PC-3 (cell line): ENCODE results near the gene HAVCR1. TPM values are rescaled to one million over a fixed set of nuclear protein-coding genes. Genes with fewer than 3 reads are reported as not detected.
A peak's percentile ranks its signal among the peaks of the same experiment; 100 is the strongest.

Experiments used
- ATAC-seq: fragments of 200-7000 bp; cut with Tn5 transposase; 2 replicates; pipeline ENCODE4 v1.9.1; 2020; ENCODE audit warnings: mild to moderate bottlenecking, moderate library complexity
- BruUV-seq: library from RNA; stranded (reverse); fragments of 400-500 nt; replicated peaks from 2 replicates; lab custom pipeline; 2021; lab: Mats Ljungman, UMichigan
- CTCF ChIA-PET: fragments of 300-600 bp; sonication (Branson Sonifier 250); formaldehyde crosslinking; loops from one replicate; lab custom pipeline; 2022; ENCODE audit warnings: antibody characterized with exemption; lab: Charles Lee
- POLR2A ChIA-PET: fragments of 300-600 bp; sonication (Branson Sonifier 250); formaldehyde crosslinking; loops from one replicate; lab custom pipeline; 2022; ENCODE audit warnings: antibody characterized with exemption; ENCODE audit not compliant: unreplicated experiment; lab: Charles Lee
- DNase-seq: peaks from one replicate; pipeline ENCODE4 v3.0.0-alpha.2; 2015
- H2AFZ ChIP-seq: fragments of 300-600 bp; sonication (generic); 2 replicates; pipeline ENCODE4 v1.6.0; 2016; ENCODE audit warnings: antibody characterized with exemption, low read length
- H3F3A ChIP-seq: fragments of 300-600 bp; sonication (generic); one replicate; pipeline ENCODE4 v1.6.0; 2017; ENCODE audit warnings: antibody characterized with exemption, low read length, control low read depth, mild to moderate bottlenecking; ENCODE audit not compliant: unreplicated experiment
- H3K27ac ChIP-seq: fragments of 300-600 bp; sonication (generic); 2 replicates; pipeline ENCODE4 v1.5.1; 2016; ENCODE audit warnings: mild to moderate bottlenecking, low read length
- H3K27me3 ChIP-seq: fragments of 300-600 bp; sonication (generic); 2 replicates; pipeline ENCODE4 v1.6.1; 2016; ENCODE audit warnings: low read length, mixed read lengths
- H3K36me3 ChIP-seq: fragments of 300-600 bp; sonication (generic); 2 replicates; pipeline ENCODE4 v1.6.1; 2016; ENCODE audit warnings: low read depth, mixed run types, low read length, mixed read lengths
- H3K4me1 ChIP-seq: fragments of 300-600 bp; sonication (generic); 2 replicates; pipeline ENCODE4 v1.5.1; 2016; ENCODE audit warnings: low read length; ENCODE audit not compliant: insufficient read depth
- H3K4me2 ChIP-seq: fragments of 300-600 bp; sonication (generic); 2 replicates; pipeline ENCODE4 v1.6.0; 2016; ENCODE audit warnings: low read length
- H3K4me3 ChIP-seq: fragments of 300-600 bp; sonication (generic); 2 replicates; pipeline ENCODE4 v1.5.1; 2016; ENCODE audit warnings: mild to moderate bottlenecking, low read length, mixed read lengths
- H3K79me2 ChIP-seq: fragments of 300-600 bp; sonication (generic); 2 replicates; pipeline ENCODE4 v1.6.1; 2017; ENCODE audit warnings: low read length, mixed read lengths
- H3K9ac ChIP-seq: fragments of 300-600 bp; sonication (generic); 2 replicates; pipeline ENCODE4 v1.6.0; 2016; ENCODE audit warnings: mild to moderate bottlenecking, low read length
- H3K9me2 ChIP-seq: fragments of 300-600 bp; sonication (generic); replicated peaks from 2 replicates; pipeline ENCODE4 v1.6.1; 2016; ENCODE audit warnings: mixed run types, low read length, mixed read lengths
- H3K9me3 ChIP-seq: fragments of 300-600 bp; sonication (generic); 2 replicates; pipeline ENCODE4 v1.6.1; 2016; ENCODE audit warnings: low read length, mixed read lengths
- H4K20me1 ChIP-seq: fragments of 300-600 bp; sonication (generic); 2 replicates; pipeline ENCODE4 v1.6.1; 2016; ENCODE audit warnings: low read length, mixed read lengths
- EZH2 ChIP-seq: fragments of 300-600 bp; sonication (generic); IDR thresholded peaks from one replicate; pipeline ENCODE4 v1.6.1; 2017; ENCODE audit warnings: antibody characterized with exemption, mild to moderate bottlenecking, low read length; ENCODE audit not compliant: unreplicated experiment
- EZH2phosphoT487 ChIP-seq: fragments of 300-600 bp; sonication (generic); IDR thresholded peaks from 2 replicates; pipeline ENCODE4 v1.6.1; 2018; ENCODE audit warnings: mild to moderate bottlenecking, antibody characterized with exemption, low read length, borderline replicate concordance
- intact Hi-C: fragments of 100-400 bp; cut with micrococcal nuclease; formaldehyde crosslinking; loops from 2 replicates; pipeline ENCODE4 v1.9.0; 2023
- total RNA-seq: library from RNA; depleted of rRNA; stranded (reverse); fragments of >200 nt; gene quantifications from 2 replicates; pipeline ENCODE4 v1.2.3, GENCODE V29; 2014
- TF ChIP-seq, protein P1 (sequence below): fragments of 300-600 bp; sonication (generic); conservative IDR thresholded peaks from 2 replicates; pipeline ENCODE4 v1.5.1; 2017; ENCODE audit warnings: antibody characterized with exemption, low read depth, mild to moderate bottlenecking, low read length

HAVCR1 gene
- total RNA-seq, 1 experiment from 2014 or later, result not detected

DNA sequence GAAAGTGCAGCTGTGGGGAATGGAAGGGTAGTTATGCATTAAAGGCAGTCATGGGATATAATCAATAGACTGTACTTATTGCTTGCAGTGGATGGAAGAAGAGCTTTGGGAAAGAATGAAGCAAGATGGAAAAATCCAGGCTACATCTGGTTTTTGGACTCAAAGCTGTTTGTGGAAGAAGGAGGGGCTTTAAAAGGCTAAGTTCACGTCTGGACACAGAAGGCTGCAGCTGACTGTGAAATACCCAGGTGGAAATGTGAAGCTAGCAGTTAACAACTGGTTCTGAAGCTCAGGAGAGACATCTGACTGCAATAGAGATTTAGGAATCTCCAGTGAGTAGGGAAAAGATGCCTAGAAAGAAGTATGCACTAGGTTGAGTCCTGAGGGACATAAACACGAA, 52.7 kb downstream of the HAVCR1 start:
- ATAC-seq (no peak), DNase-seq (no peak)
- no peak overlapping the region for H3K4me3 ChIP-seq
- H3K9ac ChIP-seq, result no peak overlapping the region
- 0 out of 2 replicates have a peak, but pooled peaks cover 5% of the 10 kb centered on the region for H3K27me3 ChIP-seq
- H3K4me2 ChIP-seq, result no peak overlapping the region
- no TSS peak for BruUV-seq
- H4K20me1 ChIP-seq, result no peaks in the 10 kb centered on the region
- no peaks in the 10 kb centered on the region for H3K9me2 ChIP-seq
- H3K9me3 ChIP-seq, result no peaks in the 10 kb centered on the region
- no peaks in the 10 kb centered on the region for H3K4me1 ChIP-seq
- no peak overlapping the region for H3K27ac ChIP-seq
- intact Hi-C loops, result no loop called here
- H3F3A ChIP-seq, result no peaks in the 10 kb centered on the region
- no peaks in the 10 kb centered on the region for H3K36me3 ChIP-seq
- ChIA-PET CTCF (no interaction called here), POLR2A (no interaction called here)
- TF ChIP-seq EZH2 (no peak), EZH2phosphoT487 (no peak)
- TF ChIP-seq, protein P1, sequence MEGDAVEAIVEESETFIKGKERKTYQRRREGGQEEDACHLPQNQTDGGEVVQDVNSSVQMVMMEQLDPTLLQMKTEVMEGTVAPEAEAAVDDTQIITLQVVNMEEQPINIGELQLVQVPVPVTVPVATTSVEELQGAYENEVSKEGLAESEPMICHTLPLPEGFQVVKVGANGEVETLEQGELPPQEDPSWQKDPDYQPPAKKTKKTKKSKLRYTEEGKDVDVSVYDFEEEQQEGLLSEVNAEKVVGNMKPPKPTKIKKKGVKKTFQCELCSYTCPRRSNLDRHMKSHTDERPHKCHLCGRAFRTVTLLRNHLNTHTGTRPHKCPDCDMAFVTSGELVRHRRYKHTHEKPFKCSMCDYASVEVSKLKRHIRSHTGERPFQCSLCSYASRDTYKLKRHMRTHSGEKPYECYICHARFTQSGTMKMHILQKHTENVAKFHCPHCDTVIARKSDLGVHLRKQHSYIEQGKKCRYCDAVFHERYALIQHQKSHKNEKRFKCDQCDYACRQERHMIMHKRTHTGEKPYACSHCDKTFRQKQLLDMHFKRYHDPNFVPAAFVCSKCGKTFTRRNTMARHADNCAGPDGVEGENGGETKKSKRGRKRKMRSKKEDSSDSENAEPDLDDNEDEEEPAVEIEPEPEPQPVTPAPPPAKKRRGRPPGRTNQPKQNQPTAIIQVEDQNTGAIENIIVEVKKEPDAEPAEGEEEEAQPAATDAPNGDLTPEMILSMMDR, result no peak
- H3K79me2 ChIP-seq, result no peaks in the 10 kb centered on the region
- H2AFZ ChIP-seq, result no peak overlapping the region

GRCh38 chr5:157004893-157005551, 53.9 kb downstream of the HAVCR1 start:
- ATAC-seq (no peak), DNase-seq (no peak)
- H3K9me2 ChIP-seq, result no peaks in the 10 kb centered on the region
- H3K4me1 ChIP-seq, result no peaks in the 10 kb centered on the region
- no peaks in the 10 kb centered on the region for H4K20me1 ChIP-seq
- CTCF ChIA-PET, result no interaction called here
- H3K4me3 ChIP-seq, result no peak overlapping the region
- BruUV-seq, result no TSS peak
- no peaks in the 10 kb centered on the region for H3K9me3 ChIP-seq
- H3K27ac ChIP-seq, result no peak overlapping the region
- no peaks in the 10 kb centered on the region for H3K36me3 ChIP-seq
- no peaks in the 10 kb centered on the region for H3F3A ChIP-seq
- no peak overlapping the region for H3K9ac ChIP-seq
- intact Hi-C loops, result no loop called here
- no peak overlapping the region for H3K4me2 ChIP-seq
- H3K79me2 ChIP-seq, result no peaks in the 10 kb centered on the region
- no peak overlapping the region for H2AFZ ChIP-seq
- H3K27me3 ChIP-seq, result 0 out of 2 replicates have a peak, but pooled peaks cover 4% of the 10 kb centered on the region
- TF ChIP-seq, protein P1, result no peak
- TF ChIP-seq EZH2 (no peak), EZH2phosphoT487 (no peak)
- POLR2A ChIA-PET, result no interaction called here

GRCh38 chr5:156991714-156992113, 67.2 kb downstream of the HAVCR1 start:
- H3K9ac ChIP-seq, result no peak overlapping the region
- H3K9me3 ChIP-seq, result no peaks in the 10 kb centered on the region
- POLR2A ChIA-PET, result interaction anchor here (0.7 kb wide), 1 partner anchor 284 kb away, joined by 4 read pairs; no protein-coding TSS in a partner anchor
- no peaks in the 10 kb centered on the region for H3F3A ChIP-seq
- no peak overlapping the region for H2AFZ ChIP-seq
- intact Hi-C loops, result no loop called here
- no peak overlapping the region for H3K27ac ChIP-seq
- BruUV-seq, result no TSS peak
- H3K4me2 ChIP-seq, result no peak overlapping the region
- H3K36me3 ChIP-seq, result no peaks in the 10 kb centered on the region
- no peaks in the 10 kb centered on the region for H4K20me1 ChIP-seq
- H3K4me1 ChIP-seq, result no peaks in the 10 kb centered on the region
- no peaks in the 10 kb centered on the region for H3K9me2 ChIP-seq
- ATAC-seq, result peak; percentile 33; the same call in 1 of the 2 replicates
- CTCF ChIA-PET, result no interaction called here
- peak; percentile 75 for DNase-seq
- TF ChIP-seq, protein P1, result no peak
- TF ChIP-seq EZH2phosphoT487 (no peak), EZH2 (no peak)
- no peaks in the 10 kb centered on the region for H3K27me3 ChIP-seq
- H3K4me3 ChIP-seq, result no peak overlapping the region
- H3K79me2 ChIP-seq, result no peaks in the 10 kb centered on the region
